GM19240 (cell line): Measurements from ENCODE around the gene PIGR.

ENCODE experiments used
- DNase-seq: peaks from one replicate; pipeline ENCODE4 v3.0.0; 2011; ENCODE audit warnings: low spot score; ENCODE audit not compliant: insufficient read length

PIGR gene

GRCh38 chr1:206911064-206911663 lies 35.1 kb downstream of the PIGR start:
- DNase-seq: peak; percentile 56

- DNase-seq: no peak
These were observed 36.4 kb downstream of the PIGR start for GRCh38 chr1:206909883-206910318.

- no peak for DNase-seq
These were observed 36.9 kb downstream of the PIGR start for GRCh38 chr1:206909161-206909882.

GRCh38 chr1:206908038-206908437 lies 38.2 kb downstream of the PIGR start:
- no peak for DNase-seq

GRCh38 chr1:206907304-206907991 lies 38.8 kb downstream of the PIGR start:
- DNase-seq: no peak

GRCh38 chr1:206905295-206906164 lies 40.7 kb downstream of the PIGR start:
- DNase-seq: no peak

GRCh38 chr1:206904423-206905142 lies 41.7 kb downstream of the PIGR start:
- no peak for DNase-seq

- DNase-seq: no peak
These were observed 42.6 kb downstream of the PIGR start for GRCh38 chr1:206903687-206904086.

- DNase-seq: no peak
These were observed 43.6 kb downstream of the PIGR start for GRCh38 chr1:206902702-206903101.

- DNase-seq: no peak
These were observed 44.3 kb downstream of the PIGR start for GRCh38 chr1:206901944-206902343.

- DNase-seq: no peak
These were observed 46.1 kb downstream of the PIGR start for GRCh38 chr1:206900149-206900548.

- DNase-seq: no peak
These were observed 46.5 kb downstream of the PIGR start for GRCh38 chr1:206899717-206900116.

- DNase-seq: no peak
These were observed 47.3 kb downstream of the PIGR start for GRCh38 chr1:206898915-206899431.

- no peak for DNase-seq
These were observed 48.0 kb downstream of the PIGR start for GRCh38 chr1:206898089-206898914.

GRCh38 chr1:206897175-206897574 lies 49.1 kb downstream of the PIGR start, which contains the start of gene IL24:
IL24 (plus strand) TSS chr1:206897443; CDS start chr1:206897833, 390 bp downstream.
- DNase-seq: no peak

GRCh38 chr1:206896261-206896660 lies 50.0 kb downstream of the PIGR start:
- DNase-seq: no peak

- no peak for DNase-seq
These were observed 50.4 kb downstream of the PIGR start for GRCh38 chr1:206895837-206896242.

- DNase-seq: no peak
These were observed 50.9 kb downstream of the PIGR start for GRCh38 chr1:206895325-206895724.

GRCh38 chr1:206893380-206893779 lies 52.9 kb downstream of the PIGR start:
- DNase-seq: no peak
